Measurements from ENCODE around the gene IL1R1.

DNA sequence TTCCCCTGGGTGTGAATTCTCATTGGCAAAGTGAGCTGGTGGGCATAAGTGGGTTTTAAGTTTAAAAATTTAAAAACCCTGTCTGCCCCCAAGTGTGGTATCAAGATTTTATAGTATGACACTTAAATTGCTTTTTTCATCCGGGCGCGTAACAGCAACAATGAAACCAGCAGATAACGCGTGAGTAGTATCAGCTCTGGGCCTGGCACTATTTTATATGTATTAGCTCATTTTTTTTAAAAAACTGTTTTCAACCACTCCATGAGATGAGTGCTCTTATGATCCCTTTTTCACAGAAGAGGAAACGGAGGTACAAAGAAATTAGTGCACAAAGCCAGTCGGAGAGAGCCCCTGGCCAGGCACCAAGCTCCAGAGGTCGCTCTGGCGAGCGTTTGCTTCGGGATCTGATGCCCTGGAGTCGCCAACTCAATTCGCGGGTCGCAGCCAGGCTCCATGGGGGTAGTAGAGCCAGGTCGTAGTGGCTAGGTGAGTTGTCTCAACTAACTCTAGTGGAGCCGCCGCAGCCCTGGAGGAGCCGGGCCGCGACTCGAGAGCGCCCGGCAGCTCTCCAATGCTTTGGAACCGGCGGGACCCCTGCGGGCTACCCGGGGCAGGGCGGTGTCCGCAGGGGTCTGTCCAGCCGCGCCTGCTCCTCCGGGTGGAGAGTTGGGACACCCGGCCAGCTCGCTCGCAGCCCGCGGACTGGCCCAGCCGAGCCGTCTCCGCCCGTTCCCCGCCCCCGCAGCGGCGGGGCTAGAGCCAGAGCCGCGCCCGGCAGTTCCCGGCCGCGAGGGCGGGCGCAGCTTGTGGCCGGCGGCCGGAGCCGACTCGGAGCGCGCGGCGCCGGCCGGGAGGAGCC is at the start of gene IL1R1:
- no peak for TF ChIP-seq CTCF (conservative IDR thresholded peaks at IDR 0.05; ENCODE audit: low read length)
- no peak for TF ChIP-seq EZH2phosphoT487 (IDR thresholded peaks at IDR 0.05; ENCODE audit: borderline replicate concordance, low read depth, low read length)

All from OCI-LY7 (cell line).